Fibroblast of skin of left quadriceps (primary cell): ENCODE data around the gene CCNF.
"Not testable (repeated sequence)": the region's sequence is repeated elsewhere in the genome, so short reads cannot be mapped to it uniquely, and the experiment has no call there.

ENCODE experiments used
- DNase-seq, 2 experiments: peaks; one replicate each; pipeline ENCODE4 v3.0.0-alpha.2; 2013; ENCODE audit warnings: low read depth in 2 of 2

Gene CCNF

DNA sequence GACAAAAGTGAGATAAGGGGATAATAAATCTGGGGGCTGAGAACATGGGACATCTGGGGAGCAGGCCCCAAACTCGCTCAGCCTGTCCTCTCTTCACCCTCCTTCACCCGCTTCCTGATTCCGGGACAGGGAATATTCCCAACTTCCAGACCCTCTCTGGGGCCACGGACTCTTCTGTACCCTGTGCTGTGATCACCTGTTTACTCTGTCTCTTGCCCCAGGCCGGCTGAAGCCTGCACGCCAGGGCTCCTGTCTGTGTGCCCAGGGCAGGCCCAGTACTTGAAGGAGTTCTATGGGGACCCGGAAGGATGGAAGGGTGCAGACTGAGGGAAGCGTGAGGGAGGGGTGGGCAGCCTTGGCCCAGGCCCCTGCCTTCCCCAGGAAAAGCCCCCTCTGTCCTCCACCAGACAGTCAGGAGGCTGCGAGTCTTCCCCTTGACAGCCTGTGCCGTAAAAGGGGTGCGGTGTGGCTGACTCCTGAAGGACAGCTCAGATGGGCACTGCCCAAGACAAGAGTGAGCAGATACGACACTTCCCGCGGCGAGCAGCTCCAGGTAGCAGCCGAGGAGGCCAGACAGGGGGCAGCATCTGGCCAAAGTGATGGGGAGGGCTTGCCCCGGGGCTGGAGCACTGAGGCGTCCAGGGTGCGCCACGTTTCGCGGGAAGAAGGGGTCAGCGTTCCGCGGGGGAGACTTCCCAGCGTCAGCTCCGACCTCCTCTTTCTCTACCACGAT lies 1.0 kb upstream of the CCNF start:
- no peak for DNase-seq

- DNase-seq = no peak
These were observed 538 bp upstream of the CCNF start for GRCh38 chr16:2428784-2429033.

- DNase-seq = no peak
These were observed 770 bp downstream of the CCNF start for GRCh38 chr16:2429771-2430663.

DNA sequence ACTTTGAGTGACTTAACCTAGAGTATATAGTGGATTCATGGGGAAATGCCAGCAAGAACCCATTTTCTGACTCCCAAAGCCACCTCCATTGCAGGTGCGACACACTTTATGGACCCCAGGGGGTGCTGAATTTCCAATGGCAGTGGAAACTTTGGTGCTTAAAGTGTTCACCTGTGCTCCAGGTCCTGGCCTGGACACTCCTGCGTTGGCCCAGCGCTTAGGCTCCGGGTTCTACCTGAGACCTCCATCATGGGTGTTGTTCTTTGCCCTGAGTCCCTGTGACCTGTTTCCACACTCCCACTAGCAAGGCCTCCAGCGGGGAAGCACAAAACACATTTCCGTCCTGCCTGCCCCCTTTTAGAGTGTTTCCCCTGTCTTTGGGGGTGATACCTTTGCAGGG lies 3.0 kb downstream of the CCNF start:
- no peak for DNase-seq

DNA sequence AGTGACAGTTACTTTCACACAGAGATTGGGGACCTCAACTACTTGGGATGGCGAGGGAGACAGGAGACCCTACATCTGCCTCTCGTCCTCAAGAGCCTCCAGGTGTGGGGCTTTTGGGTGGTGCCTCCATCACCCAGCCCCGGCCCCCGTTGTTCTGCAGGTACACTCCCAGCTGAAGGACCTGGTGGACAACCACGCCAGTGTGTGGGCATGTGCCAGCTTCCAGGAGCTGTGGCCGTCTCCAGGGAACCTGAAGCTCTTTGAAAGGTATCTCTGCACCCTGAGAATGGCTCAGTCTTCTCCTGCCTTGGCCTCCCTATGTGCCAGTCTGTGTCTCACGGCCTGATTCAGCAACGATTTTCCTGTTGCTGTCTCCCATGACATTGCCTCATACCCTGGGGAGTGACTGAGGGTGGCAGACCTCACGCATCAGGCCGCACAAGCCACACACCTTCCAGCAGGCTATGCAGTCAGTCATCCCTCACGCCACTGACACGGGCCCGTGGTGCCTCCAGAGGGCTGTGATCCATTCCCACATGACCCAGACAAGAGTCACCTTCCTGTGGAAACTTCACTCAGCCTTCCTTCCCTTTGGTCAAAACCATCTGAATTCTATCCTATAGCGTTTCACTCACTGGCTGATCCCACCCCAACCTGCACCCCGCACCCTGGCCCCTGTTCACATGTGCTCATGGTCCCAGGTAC lies 3.7 kb downstream of the CCNF start:
- no peak for DNase-seq

GRCh38 chr16:2435236-2435635 lies 6.0 kb downstream of the CCNF start:
- not testable (repeated sequence) for DNase-seq

DNA sequence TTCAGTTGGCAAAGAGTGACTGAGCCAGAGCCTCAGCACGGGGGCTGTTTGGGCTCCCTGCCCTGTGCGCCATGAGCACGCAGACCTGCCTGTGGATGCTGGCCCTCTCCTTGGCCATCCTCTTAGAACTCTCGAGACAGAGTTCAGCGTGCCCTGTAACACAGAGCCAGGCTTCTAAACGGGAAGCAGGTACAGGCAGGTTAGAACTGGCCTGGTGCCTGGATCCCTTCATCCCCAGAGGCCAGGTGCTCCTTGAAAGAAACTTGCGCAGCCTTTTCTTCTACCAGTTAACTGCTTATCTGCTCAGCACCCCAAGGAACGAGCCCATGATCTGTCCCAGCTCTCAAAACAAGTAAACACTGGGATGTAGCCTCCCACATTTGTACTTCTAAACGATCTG lies 6.9 kb downstream of the CCNF start:
- DNase-seq = no peak

- no peak for DNase-seq
These were observed 8.0 kb downstream of the CCNF start for GRCh38 chr16:2437032-2437790.

- no peak for DNase-seq
These were observed 8.9 kb downstream of the CCNF start for GRCh38 chr16:2438121-2438520.

DNA sequence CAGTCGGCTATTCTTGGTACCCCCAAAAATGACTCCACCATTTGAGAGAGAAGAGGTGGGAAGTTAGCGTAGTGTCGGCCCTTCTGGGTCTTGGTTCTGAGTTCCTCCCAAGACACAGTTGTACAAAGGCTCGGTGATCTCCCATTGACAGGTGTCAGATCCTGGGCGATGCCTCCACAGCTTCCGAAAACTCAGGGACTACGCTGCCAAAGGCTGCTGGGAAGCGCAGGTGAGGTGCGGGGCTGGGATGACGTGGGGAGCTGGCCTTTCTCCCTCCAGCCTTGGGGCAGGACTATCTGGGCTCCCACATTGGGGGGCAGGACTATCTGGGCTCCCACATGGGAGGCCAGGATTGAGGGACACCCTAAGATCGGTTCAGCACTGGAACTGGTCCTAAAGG lies 10.4 kb downstream of the CCNF start:
- no peak for DNase-seq

DNA sequence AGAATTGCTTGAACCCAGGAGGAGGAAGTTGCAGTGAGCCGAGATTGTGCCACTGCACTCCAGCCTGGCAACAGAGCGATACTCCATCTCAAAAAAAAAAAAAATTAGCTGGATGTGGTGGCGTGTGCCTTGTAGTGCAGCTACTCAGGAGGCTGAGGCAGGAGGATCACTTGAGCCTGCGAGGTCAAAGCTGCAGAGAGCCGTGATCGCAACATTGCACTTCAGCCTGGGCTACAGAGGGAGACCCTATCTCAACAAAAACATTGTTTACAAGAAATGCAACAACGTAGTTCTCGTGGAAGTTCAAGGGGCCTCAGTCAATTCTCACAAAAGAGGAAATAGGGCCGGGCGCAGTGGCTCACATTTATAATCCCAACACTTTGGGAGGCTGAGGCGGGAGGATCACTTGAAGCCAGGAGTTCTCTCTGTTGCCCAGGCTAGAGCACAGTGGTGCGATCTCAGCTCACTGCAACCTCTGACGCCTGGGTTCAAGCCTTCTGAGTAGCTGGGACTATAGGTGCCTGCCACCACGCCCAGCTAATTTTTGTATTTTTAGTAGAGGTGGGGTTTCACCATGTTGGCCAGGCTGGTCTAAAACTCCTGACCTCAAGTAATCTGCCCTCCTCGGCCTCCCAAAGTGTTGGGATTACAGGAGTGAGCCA lies 12.0 kb downstream of the CCNF start:
- not testable (repeated sequence) for DNase-seq

DNA sequence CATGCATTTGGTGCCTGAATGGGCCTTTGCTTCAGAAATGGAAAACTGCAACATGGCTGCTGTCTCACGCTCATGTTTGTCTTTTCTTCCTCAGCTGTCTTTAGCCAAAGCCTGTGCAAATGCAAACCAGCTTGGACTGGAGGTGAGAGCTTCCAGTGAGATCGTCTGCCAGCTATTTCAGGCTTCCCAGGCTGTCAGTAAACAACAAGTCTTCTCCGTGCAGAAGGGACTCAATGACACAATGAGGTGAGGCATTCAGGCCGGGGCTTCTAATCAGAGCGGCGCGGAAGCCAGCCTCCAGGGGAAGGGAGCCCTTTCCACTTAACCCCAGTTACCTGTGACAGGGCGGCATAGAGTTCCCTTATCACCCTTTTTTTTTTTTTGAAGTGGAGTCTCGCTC lies 14.3 kb downstream of the CCNF start:
- DNase-seq = no peak

DNA sequence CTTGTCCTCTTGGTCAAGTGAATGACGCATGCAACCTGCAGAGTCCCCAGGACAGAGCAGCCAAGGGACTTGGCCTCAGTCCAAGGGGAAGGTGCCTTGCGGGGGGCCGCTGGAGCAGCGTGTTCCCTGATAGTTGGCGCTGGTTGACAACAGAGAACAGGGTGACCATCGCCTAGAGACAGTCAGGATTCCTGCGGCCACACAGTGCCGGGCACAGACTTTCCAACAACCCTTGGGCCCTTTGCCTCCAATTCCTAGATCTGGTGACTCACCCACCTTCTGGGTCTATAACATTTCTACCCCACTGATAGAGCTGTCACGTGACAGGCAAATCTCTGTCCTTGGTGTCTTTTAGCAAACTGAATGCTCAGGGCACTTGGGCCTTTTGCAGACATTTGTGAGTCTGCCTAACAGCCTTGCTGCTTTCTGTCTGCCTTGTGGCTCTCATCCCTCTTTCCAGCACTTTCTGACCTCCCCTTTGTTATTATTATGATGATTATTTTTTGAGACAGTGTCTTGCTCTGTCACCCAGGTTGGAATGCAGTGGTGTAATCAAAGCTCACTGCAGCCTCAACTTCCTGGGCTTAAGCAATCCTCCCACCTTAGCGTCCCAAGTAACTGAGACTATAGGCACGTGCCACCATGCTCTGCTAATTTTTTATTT lies 18.8 kb downstream of the CCNF start:
- no peak for DNase-seq

GRCh38 chr16:2449118-2449517 lies 19.9 kb downstream of the CCNF start:
- DNase-seq = no peak

GRCh38 chr16:2450535-2450934 lies 21.3 kb downstream of the CCNF start:
- no peak for DNase-seq

- no peak for DNase-seq
These were observed 21.7 kb downstream of the CCNF start for GRCh38 chr16:2450975-2451381.

- no peak for DNase-seq
These were observed 22.6 kb downstream of the CCNF start for GRCh38 chr16:2451851-2452320.

DNA sequence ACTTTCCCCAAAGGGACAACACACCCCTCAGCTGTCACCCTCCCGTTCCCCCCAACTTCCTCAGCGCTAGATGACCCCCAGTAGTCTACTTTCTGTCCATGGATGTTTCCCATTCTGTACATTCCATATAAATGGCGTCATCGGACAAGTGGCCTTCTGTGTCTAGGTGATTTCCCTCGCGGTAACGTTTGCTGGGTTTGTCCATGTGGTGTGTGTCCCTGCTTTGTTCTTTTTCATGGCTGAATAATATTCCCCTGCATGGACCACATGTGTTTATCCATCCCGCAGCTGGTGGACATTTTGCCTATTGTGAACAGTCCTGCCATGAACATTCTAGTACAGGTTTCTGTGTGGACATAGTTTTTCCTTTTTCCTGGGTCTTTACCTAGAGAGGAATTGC lies 23.4 kb downstream of the CCNF start:
- no peak for DNase-seq

GRCh38 chr16:2455081-2455845 lies 26.0 kb downstream of the CCNF start:
- DNase-seq = no peak

GRCh38 chr16:2456551-2457153 lies 27.4 kb downstream of the CCNF start:
- DNase-seq = no peak
